Tibial nerve (tissue), 3 donors: ENCODE measurements around the gene NATD1.

ENCODE experiments used
- CTCF ChIP-seq, 5 experiments: fragments of 200-600 bp in 3 of 5; fragments of 450-650 bp in 2 of 5; sonication (generic) in 3 of 5; IDR thresholded peaks; one replicate each; pipeline ENCODE4 v1.5.1; 2016 to 2019; ENCODE audit warnings: antibody characterized with exemption in 5 of 5, mild to moderate bottlenecking in 3 of 5, moderate library complexity in 2 of 5
- POLR2A ChIP-seq, 2 donors: fragments of 450-650 bp; IDR thresholded peaks; one replicate each; pipeline ENCODE4 v1.6.1; 2017; ENCODE audit warnings: antibody characterized with exemption in 2 of 2, mild to moderate bottlenecking in 2 of 2, moderate library complexity in 2 of 2

- TF ChIP-seq CTCF (IDR thresholded peaks at IDR 0.05) (no peak), POLR2A (IDR thresholded peaks at IDR 0.05) (no peak)
Observed at GRCh38 chr17:21217346-21217745, 35.9 kb downstream of the NATD1 start.
